H1 (cell line): ENCODE measurements around the gene ATP5F1C. TPM values are rescaled to one million over a fixed set of nuclear protein-coding genes. Genes with fewer than 3 reads are reported as not detected.

Source experiments
- CTCF ChIA-PET: fragments of 300-600 bp; sonication (Branson Sonifier 250); formaldehyde crosslinking; loops from one replicate; lab custom pipeline; 2021; ENCODE audit not compliant: partially characterized antibody; lab: Charles Lee
- POLR2A ChIA-PET: fragments of 300-600 bp; sonication (Branson Sonifier 250); formaldehyde crosslinking; loops from one replicate; lab custom pipeline; 2021; ENCODE audit warnings: inconsistent platforms; ENCODE audit not compliant: partially characterized antibody; lab: Charles Lee
- DNase-seq, 2 experiments: peaks; one replicate each; pipeline versions ENCODE4 v3.0.0 to v3.0.0-alpha.2; 2010 to 2022; ENCODE audit warnings: low spot score in 2 of 2, low read depth in 1 of 2, mixed read lengths in 1 of 2
- FAIRE-seq: peaks from 2 replicates; lab custom pipeline; 2011; peaks lifted over from hg19 to GRCh38; lab: Jason Lieb, UNC
- H2AFZ ChIP-seq: 2 replicates; pipeline ENCODE4 v1.8.1; 2012; ENCODE audit warnings: low read length, inconsistent platforms
- H2AK5ac ChIP-seq: 2 replicates; pipeline ENCODE4 v1.6.1; 2013; ENCODE audit warnings: low read depth, low read length
- H2BK120ac ChIP-seq: replicated peaks from 2 replicates; pipeline ENCODE3; 2013; ENCODE audit warnings: low read depth, low read length, inconsistent platforms
- H2BK12ac ChIP-seq: 2 replicates; pipeline ENCODE4 v1.6.1; 2013; ENCODE audit warnings: low read depth, low read length
- H2BK15ac ChIP-seq: 2 replicates; pipeline ENCODE4 v1.6.1; 2013; ENCODE audit warnings: low read length
- H2BK20ac ChIP-seq: 2 replicates; pipeline ENCODE4 v1.6.1; 2013; ENCODE audit warnings: low read length
- H2BK5ac ChIP-seq: 2 replicates; pipeline ENCODE4 v1.6.1; 2013; ENCODE audit warnings: low read depth, low read length
- H3K14ac ChIP-seq: 2 replicates; pipeline ENCODE4 v1.6.1; 2013; ENCODE audit warnings: inconsistent platforms; ENCODE audit not compliant: insufficient read length
- H3K18ac ChIP-seq: 2 replicates; pipeline ENCODE4 v1.6.1; 2013; ENCODE audit warnings: low read length; ENCODE audit errors: extremely low read depth
- H3K23ac ChIP-seq: 2 replicates; pipeline ENCODE4 v1.6.1; 2013; ENCODE audit warnings: inconsistent platforms; ENCODE audit not compliant: insufficient read length
- H3K23me2 ChIP-seq: 2 replicates; pipeline ENCODE4 v1.6.1; 2013; ENCODE audit warnings: low read depth, low read length
- H3K27ac ChIP-seq: 2 replicates; pipeline ENCODE4 v1.6.1; 2011; ENCODE audit warnings: low read depth, low read length, inconsistent platforms
- H3K27me3 ChIP-seq, 4 experiments: replicated peaks in 1 of 4; 1 replicate in 1 of 4; 2 replicates in 3 of 4; pipeline versions ENCODE4 v1.6.1 to v1.8.1; 2011 to 2013; ENCODE audit warnings: low read length in 3 of 4, mild to moderate bottlenecking in 3 of 4, inconsistent platforms in 2 of 4, mixed read lengths in 2 of 4, moderate library complexity in 1 of 4; ENCODE audit not compliant: control insufficient read depth in 3 of 4, insufficient read depth in 3 of 4; ENCODE audit errors: extremely low read depth in 1 of 4
- H3K36me3 ChIP-seq, 4 experiments: 2 replicates each; pipeline versions ENCODE4 v1.6.1 to v1.8.1; 2011 to 2013; ENCODE audit warnings: mild to moderate bottlenecking in 4 of 4, low read length in 3 of 4, moderate library complexity in 2 of 4, control low read depth in 1 of 4, inconsistent platforms in 1 of 4; ENCODE audit not compliant: insufficient read depth in 4 of 4, control insufficient read depth in 2 of 4
- H3K4ac ChIP-seq: replicated peaks from 2 replicates; pipeline ENCODE3; 2013; ENCODE audit warnings: low read length, low read depth, mixed read lengths, inconsistent platforms; ENCODE audit not compliant: insufficient read length
- H3K4me1 ChIP-seq, 4 experiments: replicated peaks in 1 of 4; 1 replicate in 1 of 4; 2 replicates in 3 of 4; pipeline versions ENCODE4 v1.6.1 to v1.8.1; 2011 to 2013; ENCODE audit warnings: low read length in 3 of 4, inconsistent platforms in 2 of 4, mixed read lengths in 1 of 4; ENCODE audit not compliant: insufficient read depth in 4 of 4, control insufficient read depth in 3 of 4
- H3K4me2 ChIP-seq, 2 experiments: 2 replicates each; pipeline versions ENCODE4 v1.6.1 to v1.8.1; 2011 to 2013; ENCODE audit warnings: low read depth in 2 of 2, low read length in 2 of 2, control low read depth in 1 of 2, inconsistent platforms in 1 of 2, mild to moderate bottlenecking in 1 of 2; ENCODE audit not compliant: insufficient read depth in 1 of 2
- H3K4me3 ChIP-seq, 4 experiments: fragments of 200-600, 300-600 bp in 1 of 4; sonication (generic), shearing (Covaris generic), sonication (Bioruptor Twin) in 1 of 4; 2 replicates each; pipeline versions ENCODE4 v1.5.1 to v1.8.1; 2011 to 2016; ENCODE audit warnings: low read length in 4 of 4, low read depth in 3 of 4, control low read depth in 2 of 4, inconsistent platforms in 2 of 4, mild to moderate bottlenecking in 2 of 4, mixed read lengths in 1 of 4, moderate library complexity in 1 of 4; ENCODE audit not compliant: insufficient read depth in 2 of 4; ENCODE audit errors: extremely low read depth in 1 of 4
- H3K56ac ChIP-seq: replicated peaks from 2 replicates; pipeline ENCODE3; 2013; ENCODE audit warnings: low read depth, mild to moderate bottlenecking, mixed read lengths, low read length, inconsistent platforms; ENCODE audit not compliant: insufficient read length
- H3K79me1 ChIP-seq: 2 replicates; pipeline ENCODE4 v1.6.1; 2013; ENCODE audit warnings: low read depth, low read length, control low read depth
- H3K79me2 ChIP-seq, 2 experiments: 2 replicates each; pipeline versions ENCODE4 v1.6.1 to v1.8.1; 2012 to 2013; ENCODE audit warnings: low read length in 2 of 2, mild to moderate bottlenecking in 2 of 2, inconsistent platforms in 1 of 2; ENCODE audit not compliant: insufficient read depth in 2 of 2, control insufficient read depth in 1 of 2
- H3K9ac ChIP-seq, 4 experiments: replicated peaks in 1 of 4; 1 replicate in 1 of 4; 2 replicates in 3 of 4; pipeline versions ENCODE4 v1.6.1 to v1.8.1; 2011 to 2013; ENCODE audit warnings: low read depth in 3 of 4, low read length in 3 of 4, control low read depth in 2 of 4, mild to moderate bottlenecking in 2 of 4, moderate library complexity in 2 of 4, inconsistent platforms in 1 of 4; ENCODE audit errors: extremely low read depth in 1 of 4
- H3K9me3 ChIP-seq, 2 experiments: 2 replicates each; pipeline versions ENCODE4 v1.6.1 to v1.8.1; 2012 to 2013; ENCODE audit warnings: mild to moderate bottlenecking in 2 of 2, moderate library complexity in 2 of 2, control low read depth in 1 of 2, inconsistent platforms in 1 of 2, low read depth in 1 of 2, low read length in 1 of 2, mixed read lengths in 1 of 2; ENCODE audit not compliant: insufficient read depth in 2 of 2
- H4K20me1 ChIP-seq, 2 experiments: replicated peaks in 1 of 2; 2 replicates each; pipeline versions ENCODE3 to v1.8.1; 2011 to 2013; ENCODE audit warnings: inconsistent platforms in 2 of 2, low read length in 2 of 2, mild to moderate bottlenecking in 1 of 2; ENCODE audit not compliant: insufficient read depth in 2 of 2, control insufficient read depth in 1 of 2
- H4K5ac ChIP-seq: 2 replicates; pipeline ENCODE4 v1.6.1; 2013; ENCODE audit warnings: low read length, low read depth, mixed read lengths, inconsistent platforms; ENCODE audit not compliant: insufficient read length
- H4K8ac ChIP-seq: 2 replicates; pipeline ENCODE4 v1.8.0; 2013; ENCODE audit warnings: mild to moderate bottlenecking, moderate library complexity, low read length, inconsistent platforms; ENCODE audit not compliant: insufficient read depth; ENCODE audit errors: extremely low read depth
- H4K91ac ChIP-seq: replicated peaks from 2 replicates; pipeline ENCODE3; 2013; ENCODE audit warnings: low read length, mixed read lengths, inconsistent platforms; ENCODE audit not compliant: insufficient read length
- CTBP2 ChIP-seq: IDR thresholded peaks from 2 replicates; pipeline ENCODE4 v1.7.0; 2011; ENCODE audit warnings: borderline replicate concordance, mild to moderate bottlenecking, moderate library complexity, mixed read lengths, low read length; ENCODE audit not compliant: insufficient read depth, insufficient read length
- GABPA ChIP-seq: IDR thresholded peaks from 2 replicates; pipeline ENCODE4 v1.6.1; 2011; ENCODE audit warnings: mild to moderate bottlenecking, low read length, moderate library complexity, borderline replicate concordance; ENCODE audit not compliant: insufficient read depth
- TAF1 ChIP-seq: IDR thresholded peaks from 2 replicates; pipeline ENCODE4 v1.6.1; 2011; ENCODE audit warnings: mild to moderate bottlenecking, low read depth, low read length
- WGBS, 2 experiments: shearing (Covaris generic) in 1 of 2; methylation state at CpG; one replicate each; pipeline versions ENCODE4 v1.1.6 to v1.1.7; 2013 to 2015; ENCODE audit warnings: low lambda C conversion rate in 2 of 2, mixed read lengths in 2 of 2, inconsistent platforms in 1 of 2, low coverage in 1 of 2, missing lambda C conversion rate in 1 of 2; ENCODE audit not compliant: insufficient replicate concordance in 2 of 2, insufficient coverage in 1 of 2, insufficient read length in 1 of 2; ENCODE audit errors: extremely low coverage in 1 of 2, missing lambda C conversion rate in 1 of 2; 5-methylcytosine and 5-hydroxymethylcytosine counted together
- polyA plus RNA-seq, 7 experiments: library from polyadenylated mRNA; depleted of rRNA in 3 of 7; stranded (reverse) in 5 of 7; unstranded in 2 of 7; fragments of >200 nt in 5 of 7; fragments of 200-250 nt in 2 of 7; gene quantifications; 1 replicate in 5 of 7; 2 replicates in 1 of 7; 4 replicates in 1 of 7; pipeline versions ENCODE4 v1.2.1 to v1.2.3, GENCODE V29; 2011 to 2013; ENCODE audit warnings: missing spikeins in 2 of 7, mixed read lengths in 2 of 7
- total RNA-seq: library from RNA; stranded (reverse); fragmentation: NEBNext Ultra II Directional; extraction: Animal tissue kit (Norgen Biotek cat#: 25700); gene quantifications from 2 replicates; pipeline ENCODE4 v1.2.1, GENCODE V29; 2021

Gene ATP5F1C
- total and polyA plus RNA-seq, 2 of the 8 experiments (the other 6 are each of a cell fraction or from before 2014, with no cell fraction given): 221 to 265 TPM

- H3K79me2 ChIP-seq: peaks cover 0 to 2% of the 10 kb centered on the region in 2 experiments; a peak in 1 of 4 replicates
- H3K4me1 ChIP-seq: no peaks in the 10 kb centered on the region
- H2BK20ac ChIP-seq: no peak overlapping the region
- H4K20me1 ChIP-seq: peaks cover 0 to 2% of the 10 kb centered on the region in 2 experiments
- no peak overlapping the region for H3K27ac ChIP-seq
- no peak overlapping the region for H3K9ac ChIP-seq
- DNase-seq (no peak), FAIRE-seq (no peak)
- H2BK5ac ChIP-seq: no peak overlapping the region
- no peak overlapping the region for H4K5ac ChIP-seq
- no peak overlapping the region for H3K4me3 ChIP-seq
- H2AFZ ChIP-seq: no peak overlapping the region
- WGBS, 2 experiments: 93% methylated on average over 2 of the region's 2 CpGs; no CpG with 5 or more reads in 1 of the 2 experiments
- H2BK15ac ChIP-seq: no peak overlapping the region
- TF ChIP-seq GABPA: no peak
- no peak for TF ChIP-seq CTBP2
- TF ChIP-seq TAF1: no peak
- H3K27me3 ChIP-seq: no peaks in the 10 kb centered on the region
- H2BK12ac ChIP-seq: no peak overlapping the region
- POLR2A ChIA-PET: no interaction called here
- no peak overlapping the region for H3K18ac ChIP-seq
- no peak overlapping the region for H3K56ac ChIP-seq
- no peak overlapping the region for H3K23ac ChIP-seq
- no peak overlapping the region for H2AK5ac ChIP-seq
- H3K9me3 ChIP-seq: no peaks in the 10 kb centered on the region
- no peak overlapping the region for H4K91ac ChIP-seq
- H3K23me2 ChIP-seq: no peaks in the 10 kb centered on the region
- H4K8ac ChIP-seq: no peak overlapping the region
- peaks cover 5% of the 10 kb centered on the region; the same call in 1 of the 2 replicates for H3K79me1 ChIP-seq
- H2BK120ac ChIP-seq: no peak overlapping the region
- no peak overlapping the region for H3K4ac ChIP-seq
- H3K36me3 ChIP-seq: no peaks in the 10 kb centered on the region; a peak in 1 of 8 replicates
- no peak overlapping the region for H3K4me2 ChIP-seq
- CTCF ChIA-PET: interaction anchor here (1.3 kb wide), 1 partner anchor 9 kb away, joined by 3 read pairs; no protein-coding TSS in a partner anchor
- H3K14ac ChIP-seq: no peak overlapping the region
Measured at GRCh38 chr10:7836571-7836970, 48.6 kb downstream of the ATP5F1C start.
